HG03108 (cell line): ENCODE results near the gene UMAD1.

Experiments
- ATAC-seq: cut with Tn5 transposase; IDR thresholded peaks from one replicate; pipeline ENCODE4 v1.9.1; 2021; ENCODE audit warnings: moderate library complexity; ENCODE audit not compliant: unreplicated experiment

The UMAD1 gene

GRCh38 chr7:7761974-7762779 lies 121.6 kb downstream of the UMAD1 start:
- peak; percentile 48 for ATAC-seq

- ATAC-seq, result no peak
Observed at GRCh38 chr7:7764520-7765396, 124.2 kb downstream of the UMAD1 start.

GRCh38 chr7:7765422-7765821 lies 124.9 kb downstream of the UMAD1 start:
- ATAC-seq, result peak; percentile 71

GRCh38 chr7:7766671-7767070 lies 126.1 kb downstream of the UMAD1 start:
- no peak for ATAC-seq

- ATAC-seq, result no peak
Observed at GRCh38 chr7:7768977-7769709, 128.6 kb downstream of the UMAD1 start.

- ATAC-seq, result no peak
Observed at GRCh38 chr7:7769710-7770627, 129.4 kb downstream of the UMAD1 start.

- ATAC-seq, result no peak
Observed at GRCh38 chr7:7771452-7771851, 130.9 kb downstream of the UMAD1 start.

GRCh38 chr7:7772397-7772821 lies 131.9 kb downstream of the UMAD1 start:
- peak; percentile 40 for ATAC-seq

GRCh38 chr7:7773334-7774309 lies 133.1 kb downstream of the UMAD1 start:
- no peak for ATAC-seq

GRCh38 chr7:7779888-7780287 lies 139.3 kb downstream of the UMAD1 start:
- ATAC-seq, result no peak

GRCh38 chr7:7783001-7783400 lies 142.4 kb downstream of the UMAD1 start:
- ATAC-seq, result no peak

GRCh38 chr7:7785344-7785973 lies 144.9 kb downstream of the UMAD1 start:
- no peak for ATAC-seq

- ATAC-seq, result no peak
Observed at GRCh38 chr7:7786595-7786994, 146.0 kb downstream of the UMAD1 start.

- peak; percentile 88 for ATAC-seq
Observed at GRCh38 chr7:7789551-7789988, 149.0 kb downstream of the UMAD1 start.

- no peak for ATAC-seq
Observed at GRCh38 chr7:7790041-7790741, 149.6 kb downstream of the UMAD1 start.

GRCh38 chr7:7791523-7791922 lies 151.0 kb downstream of the UMAD1 start:
- no peak for ATAC-seq

- no peak for ATAC-seq
Observed at GRCh38 chr7:7792056-7792455, 151.5 kb downstream of the UMAD1 start.

GRCh38 chr7:7793249-7793648 lies 152.7 kb downstream of the UMAD1 start:
- no peak for ATAC-seq
